ENCODE results near the gene CD247. TPM values are rescaled to one million over a fixed set of nuclear protein-coding genes. Genes with fewer than 3 reads are reported as not detected.

Gene CD247
- total RNA-seq, 1 experiment from 2014 or later = 1.1 TPM

- DNase-seq = no peak
- Histone ChIP-seq H3K36me3 (no peaks in the 10 kb centered on the region), H3K27me3 (no peaks in the 10 kb centered on the region), H3K27ac (no peak overlapping the region), H3K9me3 (replicated peaks) (0 out of 2 replicates have a peak, but pooled peaks cover 6% of the 10 kb centered on the region), H3K4me1 (peaks cover 33% of the 10 kb centered on the region), H3K4me3 (no peak overlapping the region)
Measured at GRCh38 chr1:167473761-167474160, 44.6 kb downstream of the CD247 start.

DNA sequence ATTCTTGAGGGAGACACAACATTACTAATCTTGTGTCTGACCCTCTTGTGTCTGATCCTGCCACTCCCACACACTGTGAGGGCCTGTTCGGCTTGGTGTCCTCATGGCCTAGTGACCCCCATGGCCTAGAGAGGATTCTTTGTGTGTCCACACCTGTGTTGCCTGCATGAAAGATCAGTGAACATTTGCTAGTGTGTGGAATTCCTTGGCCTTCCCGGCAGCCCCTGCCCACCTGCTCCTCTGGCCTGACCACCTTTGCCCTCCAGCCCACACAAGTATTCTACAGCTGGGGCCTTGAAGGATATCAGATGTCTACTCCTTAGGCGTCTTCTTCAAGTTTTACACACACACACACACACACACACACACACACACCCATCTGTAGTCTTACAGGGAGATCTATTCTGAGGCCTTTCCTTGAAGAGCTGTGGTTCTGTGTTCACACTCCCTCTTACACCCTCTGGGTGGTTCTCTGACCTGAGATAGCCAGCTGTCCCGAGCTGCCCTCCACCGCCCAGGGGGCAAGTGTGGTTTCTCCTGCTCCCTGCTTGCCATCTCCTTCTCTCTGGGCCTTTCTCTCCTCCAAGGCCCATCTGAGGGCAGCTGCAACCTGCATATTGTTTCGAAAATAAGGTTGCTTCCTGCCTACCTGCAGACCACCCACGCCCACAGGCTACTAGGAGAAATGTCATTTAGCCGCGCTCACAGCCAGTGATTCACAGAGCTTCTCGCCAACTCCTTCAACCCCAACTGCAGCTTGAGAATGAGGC is 45.4 kb downstream of the CD247 start:
- no peak overlapping the region for H3K27ac ChIP-seq
- peak; percentile 15 to 31 for DNase-seq
- peaks cover 25% of the 10 kb centered on the region for H3K4me1 ChIP-seq
- no peaks in the 10 kb centered on the region for H3K27me3 ChIP-seq
- H3K4me3 ChIP-seq = no peak overlapping the region
- no peaks in the 10 kb centered on the region for H3K36me3 ChIP-seq
- H3K9me3 ChIP-seq (replicated peaks) = 0 out of 2 replicates have a peak, but pooled peaks cover 6% of the 10 kb centered on the region

DNA sequence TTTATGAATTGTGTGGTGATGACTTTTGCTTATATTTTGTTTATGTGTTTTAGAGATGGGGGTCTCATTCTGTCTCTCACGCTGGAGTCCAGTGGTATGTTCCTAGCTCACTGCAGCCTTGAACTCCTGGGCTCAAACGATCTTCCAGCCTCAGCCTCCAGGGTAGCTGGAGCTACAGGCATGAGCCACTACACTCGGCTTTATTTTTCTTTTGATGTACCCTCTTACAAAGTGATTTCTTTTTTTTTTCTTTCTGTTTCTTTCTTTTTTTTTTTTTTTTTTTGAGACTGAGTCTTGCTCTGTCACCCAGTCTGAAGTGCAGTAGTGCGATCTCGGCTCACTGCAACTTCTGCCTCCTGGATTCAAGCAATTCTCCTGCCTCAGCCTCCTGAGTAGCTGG is 46.8 kb downstream of the CD247 start:
- Histone ChIP-seq H3K4me1 (peaks cover 20% of the 10 kb centered on the region), H3K9me3 (replicated peaks) (0 out of 2 replicates have a peak, but pooled peaks cover 6% of the 10 kb centered on the region), H3K4me3 (no peak overlapping the region), H3K27me3 (no peaks in the 10 kb centered on the region), H3K36me3 (no peaks in the 10 kb centered on the region), H3K27ac (no peak overlapping the region)
- DNase-seq = no peak

- Histone ChIP-seq H3K4me3 (no peak overlapping the region), H3K27ac (no peak overlapping the region), H3K4me1 (peaks cover 19% of the 10 kb centered on the region), H3K27me3 (no peaks in the 10 kb centered on the region), H3K36me3 (no peaks in the 10 kb centered on the region), H3K9me3 (replicated peaks) (no peaks in the 10 kb centered on the region)
- no peak for DNase-seq
Measured at GRCh38 chr1:167469280-167469965, 48.9 kb downstream of the CD247 start.

- DNase-seq = no peak
- no peaks in the 10 kb centered on the region for H3K9me3 ChIP-seq (replicated peaks)
- no peaks in the 10 kb centered on the region for H3K36me3 ChIP-seq
- H3K4me3 ChIP-seq = no peak overlapping the region
- H3K27me3 ChIP-seq = no peaks in the 10 kb centered on the region
- H3K4me1 ChIP-seq = peaks cover 4% of the 10 kb centered on the region
- H3K27ac ChIP-seq = no peak overlapping the region
Measured at GRCh38 chr1:167467752-167468151, 50.6 kb downstream of the CD247 start.

- Histone ChIP-seq H3K27me3 (no peaks in the 10 kb centered on the region), H3K36me3 (no peaks in the 10 kb centered on the region), H3K4me1 (no peaks in the 10 kb centered on the region; the same call in 1 of the 2 replicates), H3K9me3 (replicated peaks) (no peaks in the 10 kb centered on the region), H3K4me3 (no peak overlapping the region), H3K27ac (no peak overlapping the region)
- no peak for DNase-seq
Measured at GRCh38 chr1:167467126-167467710, 51.1 kb downstream of the CD247 start.

DNA sequence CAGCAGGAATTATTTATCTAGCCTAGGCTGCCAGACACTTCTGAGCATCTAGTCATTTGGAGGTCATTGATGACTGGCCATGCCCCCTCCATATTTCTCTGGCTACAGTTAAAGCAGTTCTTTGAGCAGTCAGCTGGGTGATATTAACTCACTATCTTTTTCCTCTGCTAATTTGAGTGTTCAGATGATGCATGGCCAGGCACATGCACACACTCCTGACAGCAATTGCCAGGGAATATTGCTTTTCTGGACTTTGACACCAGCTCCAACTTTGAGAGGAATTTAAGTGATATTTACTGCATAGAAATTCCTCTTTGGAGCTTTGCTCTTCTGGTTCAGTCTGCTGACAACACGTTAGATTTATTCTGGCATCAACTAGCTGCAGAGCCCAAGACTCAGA is 52.6 kb downstream of the CD247 start:
- no peaks in the 10 kb centered on the region for H3K27me3 ChIP-seq
- no peak overlapping the region for H3K27ac ChIP-seq
- H3K4me1 ChIP-seq = no peaks in the 10 kb centered on the region
- H3K9me3 ChIP-seq (replicated peaks) = no peaks in the 10 kb centered on the region
- no peaks in the 10 kb centered on the region for H3K36me3 ChIP-seq
- DNase-seq = no peak
- no peak overlapping the region for H3K4me3 ChIP-seq

GRCh38 chr1:167465018-167465417 is 53.3 kb downstream of the CD247 start:
- Histone ChIP-seq H3K27me3 (no peaks in the 10 kb centered on the region), H3K4me1 (no peaks in the 10 kb centered on the region), H3K27ac (no peak overlapping the region), H3K36me3 (no peaks in the 10 kb centered on the region), H3K4me3 (no peak overlapping the region), H3K9me3 (replicated peaks) (no peaks in the 10 kb centered on the region)
- no peak for DNase-seq

- H3K36me3 ChIP-seq = no peaks in the 10 kb centered on the region
- DNase-seq = no peak
- no peak overlapping the region for H3K27ac ChIP-seq
- no peaks in the 10 kb centered on the region for H3K4me1 ChIP-seq
- no peaks in the 10 kb centered on the region for H3K9me3 ChIP-seq (replicated peaks)
- H3K4me3 ChIP-seq = no peak overlapping the region
- no peaks in the 10 kb centered on the region for H3K27me3 ChIP-seq
Measured at GRCh38 chr1:167463875-167464575, 54.3 kb downstream of the CD247 start.

DNA sequence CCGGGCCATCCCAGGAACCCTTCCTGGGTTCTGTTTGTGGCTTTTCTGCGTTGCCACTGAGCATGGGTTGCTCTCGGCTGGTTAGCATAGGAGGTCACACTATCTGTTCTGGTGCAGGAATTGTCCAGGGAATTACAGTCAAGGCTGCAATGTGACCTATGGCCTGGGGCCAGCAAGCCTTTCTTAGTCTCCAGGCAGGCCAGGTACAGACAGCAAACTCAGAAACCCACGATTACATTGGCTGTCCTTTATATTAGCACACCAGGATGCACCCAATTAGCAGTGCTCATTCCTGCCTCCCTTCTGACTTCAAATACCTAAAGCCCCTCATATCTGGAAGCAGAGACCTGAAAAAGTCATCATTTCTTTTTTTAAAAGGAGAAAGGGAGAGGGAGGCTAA is 55.2 kb downstream of the CD247 start:
- Histone ChIP-seq H3K9me3 (replicated peaks) (no peaks in the 10 kb centered on the region), H3K27ac (no peak overlapping the region), H3K36me3 (no peaks in the 10 kb centered on the region), H3K27me3 (no peaks in the 10 kb centered on the region), H3K4me3 (no peak overlapping the region), H3K4me1 (no peaks in the 10 kb centered on the region)
- no peak for DNase-seq

GRCh38 chr1:167462341-167462740 is 56.0 kb downstream of the CD247 start:
- no peaks in the 10 kb centered on the region for H3K9me3 ChIP-seq (replicated peaks)

GRCh38 chr1:167460836-167461235 is 57.5 kb downstream of the CD247 start:
- no peaks in the 10 kb centered on the region for H3K27me3 ChIP-seq
- DNase-seq = no peak
- no peaks in the 10 kb centered on the region for H3K36me3 ChIP-seq
- no peaks in the 10 kb centered on the region for H3K9me3 ChIP-seq (replicated peaks)
- no peak overlapping the region for H3K4me3 ChIP-seq
- H3K4me1 ChIP-seq = no peaks in the 10 kb centered on the region
- H3K27ac ChIP-seq = no peak overlapping the region

More at GRCh38 chr1:167462341-167462740, 56.0 kb downstream of the CD247 start:
- Histone ChIP-seq H3K4me3 (no peak overlapping the region), H3K27me3 (no peaks in the 10 kb centered on the region), H3K4me1 (no peaks in the 10 kb centered on the region), H3K27ac (no peak overlapping the region), H3K36me3 (no peaks in the 10 kb centered on the region)
- DNase-seq = no peak

- no peaks in the 10 kb centered on the region for H3K36me3 ChIP-seq
- H3K27me3 ChIP-seq = no peaks in the 10 kb centered on the region
- no peaks in the 10 kb centered on the region for H3K4me1 ChIP-seq
- H3K4me3 ChIP-seq = no peak overlapping the region
- H3K27ac ChIP-seq = no peak overlapping the region
- DNase-seq = no peak
- no peaks in the 10 kb centered on the region for H3K9me3 ChIP-seq (replicated peaks)
Measured at GRCh38 chr1:167457936-167458584, 60.3 kb downstream of the CD247 start.

- H3K4me3 ChIP-seq = no peak overlapping the region
- H3K27ac ChIP-seq = no peak overlapping the region
- DNase-seq = no peak
- H3K36me3 ChIP-seq = no peaks in the 10 kb centered on the region
- H3K9me3 ChIP-seq (replicated peaks) = no peaks in the 10 kb centered on the region
- H3K27me3 ChIP-seq = no peaks in the 10 kb centered on the region
- no peaks in the 10 kb centered on the region for H3K4me1 ChIP-seq
Measured at GRCh38 chr1:167456926-167457325, 61.4 kb downstream of the CD247 start.
